Mesenteric fat pad (tissue), 1 donor: Measurements from ENCODE around the gene TANK. TPM values are rescaled to one million over a fixed set of nuclear protein-coding genes. Genes with fewer than 3 reads are reported as not detected.
A peak's percentile ranks its signal among the peaks of the same experiment; 100 is the strongest.

ENCODE experiments used
- DNase-seq: peaks from one replicate; pipeline ENCODE4 v3.0.0-alpha.2; 2020; ENCODE audit warnings: low spot score
- total RNA-seq: library from RNA; stranded (reverse); fragmentation: NEBNext Ultra II Directional; extraction: Animal tissue kit (Norgen Biotek cat#: 25700); gene quantifications from one replicate; pipeline ENCODE4 v1.2.1, GENCODE V29; 2021
- donor health status: DM: yes; HTN: yes; CAD: no.

The TANK gene
- total RNA-seq, 1 donor from 2014 or later: 77.3 TPM

DNA sequence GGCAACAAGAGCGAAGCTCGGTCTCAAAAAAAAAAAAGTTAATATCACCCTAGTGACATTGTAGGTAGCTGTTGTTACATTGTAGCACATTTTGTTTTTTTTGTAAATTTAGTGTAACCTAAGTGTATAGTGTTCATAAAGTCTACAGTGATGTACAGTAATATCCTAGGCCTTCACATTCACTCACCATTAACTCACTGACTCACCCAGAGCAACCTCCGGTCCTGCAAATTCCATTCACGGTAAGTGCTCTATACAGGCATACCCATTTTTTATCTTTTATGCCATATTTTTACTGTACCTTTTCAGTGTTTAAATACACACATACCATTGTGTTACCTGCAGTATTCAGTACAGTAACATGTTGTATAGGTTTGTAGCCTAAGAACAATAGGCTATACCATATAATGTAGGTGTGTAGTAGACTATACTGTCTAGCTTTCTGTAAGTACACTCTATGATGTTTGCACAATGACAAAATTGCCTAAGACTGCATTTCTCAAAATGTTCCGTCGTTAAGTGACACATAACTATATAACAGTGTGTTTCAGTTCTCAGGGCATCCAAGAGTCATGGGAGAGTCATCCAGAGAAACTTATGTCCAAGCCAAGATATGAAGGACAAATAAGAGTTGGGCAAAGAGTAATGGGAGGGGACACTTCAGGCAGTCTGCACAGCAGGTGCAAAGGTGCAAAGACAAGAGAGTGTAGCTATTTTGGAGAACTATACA lies 68.4 kb downstream of the TANK start:
- DNase-seq: no peak

GRCh38 chr2:161230959-161231358 lies 70.7 kb downstream of the TANK start:
- DNase-seq: no peak

DNA sequence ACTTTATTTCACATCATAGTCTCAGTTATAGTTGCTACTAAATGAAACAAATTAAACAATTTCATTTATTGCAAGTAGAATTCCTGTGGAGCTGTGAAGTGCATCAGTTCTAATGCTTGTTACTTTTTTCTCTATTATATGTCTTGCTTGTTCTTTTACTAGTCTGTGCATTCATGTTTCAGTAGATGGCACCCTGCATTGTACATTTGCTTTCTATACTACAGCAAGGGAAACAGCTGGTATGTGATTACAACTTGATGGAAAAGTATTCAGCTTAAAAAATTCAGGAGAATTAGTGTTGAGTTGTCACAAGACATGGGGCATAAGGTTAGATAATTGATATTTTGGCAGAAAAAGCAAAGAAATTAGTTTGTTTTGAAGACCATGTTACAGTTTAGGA lies 72.3 kb downstream of the TANK start:
- no peak for DNase-seq

GRCh38 chr2:161233858-161234431 lies 73.7 kb downstream of the TANK start:
- DNase-seq: no peak

- no peak for DNase-seq
These were observed 74.4 kb downstream of the TANK start for GRCh38 chr2:161234627-161235026.

DNA sequence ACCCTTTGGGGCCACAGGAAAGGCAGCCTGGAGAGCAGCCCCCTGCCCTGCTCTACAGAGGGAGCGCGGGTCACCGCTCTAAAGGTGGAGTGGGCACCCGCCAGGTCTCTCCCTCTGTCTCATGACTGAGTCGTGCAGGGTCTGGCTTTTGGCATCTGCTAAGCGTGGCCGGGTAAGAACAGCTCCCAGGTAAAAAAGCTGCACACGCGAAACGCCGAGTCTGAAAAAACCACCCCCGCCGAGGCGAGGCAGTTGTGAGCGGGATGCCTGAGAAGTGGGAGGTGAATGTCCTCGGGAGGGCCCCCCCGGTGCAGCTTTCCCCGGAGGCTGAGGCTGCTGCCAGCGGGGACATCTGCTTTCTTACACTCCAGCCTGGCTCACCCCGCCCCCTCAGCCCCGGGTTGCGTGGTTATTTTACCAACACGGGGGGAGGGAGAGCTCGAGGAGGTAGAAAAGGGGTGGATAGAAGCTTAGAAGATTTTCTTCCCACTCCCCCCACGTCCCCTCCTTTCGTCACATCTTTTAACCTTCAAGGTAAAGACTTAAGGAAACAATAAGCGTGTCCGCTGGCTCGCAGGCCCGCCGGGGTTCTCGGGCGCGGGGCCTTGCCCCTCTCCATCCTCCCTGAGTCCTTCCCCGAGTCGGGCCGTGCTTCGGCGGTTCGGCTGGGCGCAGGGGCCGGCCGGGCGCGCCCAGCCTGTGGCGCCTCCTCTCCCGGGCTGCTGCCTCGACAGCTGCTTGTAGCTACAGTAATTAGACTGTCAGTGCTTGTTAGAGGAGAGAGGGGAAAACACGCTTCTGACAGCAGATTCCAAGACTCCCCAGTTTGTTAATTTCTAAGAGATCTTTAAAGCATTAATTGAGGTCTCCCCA lies 77.4 kb downstream of the TANK start:
- peak; percentile 89 for DNase-seq

GRCh38 chr2:161238265-161238559 lies 78.0 kb downstream of the TANK start:
- no peak for DNase-seq

DNA sequence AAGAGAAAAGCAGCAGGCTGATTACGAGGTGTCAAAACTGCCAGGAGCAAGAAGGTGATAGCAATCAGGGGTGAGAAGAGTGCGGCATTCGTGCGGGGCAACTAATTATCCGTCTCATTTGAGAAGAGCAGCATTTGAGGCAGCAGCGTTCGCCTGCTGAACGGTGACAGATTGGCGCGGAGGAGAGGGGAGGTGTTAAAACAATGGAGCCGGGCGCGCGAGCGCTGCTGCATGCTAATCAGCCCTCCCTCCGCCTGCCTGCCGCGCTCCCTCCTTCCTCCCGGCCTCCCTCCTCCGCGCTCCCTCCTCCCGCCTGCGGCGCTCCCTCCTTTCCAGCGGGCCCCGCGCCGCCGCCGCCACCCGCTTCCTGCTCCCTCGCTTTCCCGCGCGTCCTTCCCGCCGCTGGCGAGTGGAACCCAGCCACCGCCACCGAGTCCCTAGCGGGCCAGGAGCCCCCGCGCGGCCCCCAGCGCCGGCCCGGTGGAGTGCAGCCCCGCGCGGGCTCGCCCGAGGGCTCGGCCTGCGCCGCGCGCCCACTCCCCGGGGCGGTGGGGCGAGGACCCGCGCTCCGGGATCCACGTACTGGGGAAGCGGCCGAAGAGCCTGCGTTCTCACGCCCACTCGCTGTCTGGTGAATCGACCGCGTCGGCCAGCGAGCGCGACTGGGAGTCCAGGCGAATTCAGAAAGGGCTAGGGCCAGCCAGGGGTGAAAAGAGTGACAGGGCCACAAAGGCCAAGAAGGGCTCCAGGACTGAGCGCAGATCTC lies 78.5 kb downstream of the TANK start:
- peak; percentile 91 for DNase-seq

GRCh38 chr2:161239326-161240109 lies 79.3 kb downstream of the TANK start:
- DNase-seq: peak; percentile 77

DNA sequence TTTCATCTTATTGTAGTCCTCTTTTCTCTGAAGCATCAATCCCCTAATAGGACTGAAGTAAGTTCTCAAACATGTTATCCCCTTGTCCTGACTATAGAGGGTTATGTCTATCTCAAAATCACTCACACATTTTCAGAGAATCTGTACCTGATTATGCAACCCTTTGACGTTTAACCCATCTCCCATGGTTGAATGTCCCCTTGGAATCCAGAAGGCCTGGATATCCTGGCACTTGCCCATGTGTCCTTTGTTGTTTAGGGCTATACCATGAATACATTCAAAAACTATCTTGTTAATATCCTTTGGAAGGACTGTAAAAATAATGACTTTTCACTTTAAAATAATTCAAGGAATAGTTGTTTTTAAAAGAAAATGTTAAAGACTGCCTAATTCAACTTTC lies 81.7 kb downstream of the TANK start:
- no peak for DNase-seq

GRCh38 chr2:161243312-161243711 lies 83.1 kb downstream of the TANK start:
- DNase-seq: no peak

GRCh38 chr2:161243905-161244304 lies 83.7 kb downstream of the TANK start:
- DNase-seq: no peak

DNA sequence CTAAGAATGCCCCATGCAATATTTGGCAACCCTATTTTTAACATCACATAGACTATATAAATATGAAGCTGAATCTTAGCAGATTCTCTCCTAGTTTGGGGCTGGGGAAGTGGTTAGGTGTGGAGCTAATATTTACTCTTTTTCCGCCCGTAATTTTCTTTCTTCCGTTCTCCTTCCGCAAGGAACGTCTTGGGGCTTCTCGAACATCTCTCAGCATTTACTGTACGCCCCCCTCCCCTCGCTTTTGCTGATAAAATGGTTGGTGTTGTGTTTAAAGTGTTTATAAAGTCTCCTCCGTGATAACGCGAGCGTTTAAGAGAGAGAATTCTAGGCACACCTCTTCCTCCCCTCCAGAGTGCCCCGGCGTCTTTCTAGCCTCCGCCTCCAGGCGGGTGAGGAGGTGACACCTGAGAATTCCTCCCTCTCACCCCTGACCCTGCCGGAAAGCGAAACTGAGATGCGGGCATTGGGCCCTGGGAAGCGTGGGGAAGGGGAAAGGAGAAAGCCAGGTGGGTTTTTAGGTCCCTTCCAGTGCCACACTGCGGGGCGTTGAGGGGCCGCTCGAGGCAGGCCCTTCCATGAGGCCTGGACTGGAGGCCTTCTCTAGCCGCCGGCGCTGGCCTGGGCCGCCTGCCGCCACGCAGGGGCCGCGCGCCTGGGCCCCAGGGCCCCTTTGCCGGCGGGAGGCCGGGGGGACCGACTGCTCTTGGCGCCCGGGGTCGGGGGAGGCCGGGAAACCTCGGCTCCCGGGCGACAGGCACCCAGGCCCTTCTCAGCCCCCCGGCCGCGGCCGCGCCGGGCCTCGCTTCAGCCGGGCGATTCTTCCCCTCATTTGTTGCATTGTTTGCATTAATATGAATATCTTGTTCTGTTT lies 84.4 kb downstream of the TANK start:
- peak; percentile 83 for DNase-seq

DNA sequence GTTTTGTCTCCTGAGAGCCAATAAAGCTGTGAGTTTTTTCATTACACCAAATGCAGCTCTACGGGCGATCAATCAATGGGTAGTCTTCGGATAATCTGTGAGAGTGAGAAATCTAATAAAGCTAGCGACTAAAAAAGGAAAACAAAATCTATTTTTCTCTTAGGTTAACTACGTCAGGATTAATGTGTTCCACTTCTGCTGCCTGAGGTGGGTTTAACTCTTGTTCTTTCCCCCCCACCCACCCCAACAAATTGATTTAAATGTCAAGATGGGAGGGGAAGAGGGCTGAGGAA lies 85.0 kb downstream of the TANK start:
- no peak for DNase-seq

- no peak for DNase-seq
These were observed 85.4 kb downstream of the TANK start for GRCh38 chr2:161245671-161246070.

DNA sequence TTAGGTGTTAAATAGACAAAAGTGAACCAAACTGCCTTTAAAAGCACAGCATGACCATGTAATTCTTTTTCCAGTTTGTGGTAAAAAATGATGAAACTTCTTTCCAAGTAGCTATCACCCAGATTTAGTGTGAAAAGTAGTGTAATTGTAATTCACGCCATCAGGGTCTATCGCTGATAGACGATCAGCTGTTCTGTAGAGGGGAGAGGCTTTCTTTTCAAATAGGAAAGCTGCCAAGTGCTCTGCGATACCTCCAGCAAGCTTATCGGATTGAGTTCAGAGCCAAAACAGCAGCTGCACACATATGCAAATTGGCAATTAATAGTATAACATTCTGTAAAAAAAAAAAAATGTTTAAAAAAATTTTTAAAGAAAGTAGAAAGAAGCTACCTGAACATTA lies 86.1 kb downstream of the TANK start:
- DNase-seq: no peak

GRCh38 chr2:161250864-161251436 lies 90.7 kb downstream of the TANK start:
- no peak for DNase-seq

DNA sequence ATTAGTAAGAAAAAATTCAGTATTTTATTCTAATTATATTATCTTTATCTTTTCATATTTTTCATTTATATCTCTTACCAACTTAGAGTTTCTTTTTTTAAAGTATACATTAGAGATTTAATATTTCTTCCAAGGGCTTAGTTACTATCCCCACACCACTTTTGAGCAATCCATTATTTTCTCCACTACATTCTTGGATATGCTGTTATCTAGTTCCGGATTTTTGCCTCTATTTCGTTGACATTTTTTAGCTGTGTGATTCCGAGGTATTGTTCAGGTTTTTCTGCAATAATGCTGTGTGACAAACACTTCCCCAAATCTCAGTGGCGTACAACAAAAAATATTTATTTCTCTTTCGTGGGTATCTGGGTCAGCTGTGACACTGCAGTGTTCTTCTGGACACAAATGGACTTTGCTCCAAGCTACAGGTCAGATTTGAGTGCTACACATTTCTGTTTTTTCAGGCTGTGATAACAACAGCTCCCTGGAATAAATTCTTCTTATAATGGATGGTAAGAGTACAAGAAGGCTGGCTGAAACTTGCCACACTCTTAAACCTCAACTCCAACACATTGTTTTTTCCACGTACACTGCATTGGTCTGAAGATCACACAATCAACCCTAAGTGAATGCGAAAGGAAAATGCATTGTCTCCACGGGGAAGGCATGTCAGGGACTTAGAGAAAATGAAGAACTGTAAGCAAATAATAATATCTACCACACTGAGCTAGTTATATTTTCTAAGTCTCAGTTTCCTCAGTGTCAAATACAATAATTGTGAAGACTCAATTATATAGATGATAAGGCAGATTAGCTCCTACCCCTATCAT lies 97.1 kb downstream of the TANK start:
- no peak for DNase-seq

DNA sequence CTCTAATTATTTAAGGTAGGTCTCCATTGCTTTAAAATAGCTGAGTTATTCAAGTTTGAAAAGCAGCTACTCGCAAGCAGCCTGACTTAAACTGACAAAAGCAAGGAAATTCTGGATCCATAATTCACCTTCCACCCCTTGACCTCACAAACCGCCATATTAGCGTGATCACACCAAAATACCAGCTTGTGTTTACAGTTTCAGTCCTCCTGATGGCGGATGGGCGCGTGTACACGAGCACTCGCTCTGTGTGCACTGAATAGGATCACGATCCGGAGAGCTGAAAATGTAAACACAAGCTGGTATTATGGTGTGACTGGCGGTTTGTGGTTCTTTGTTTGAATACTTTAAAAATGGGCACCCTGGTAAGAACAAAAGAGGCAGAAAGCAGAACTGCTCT lies 105.6 kb downstream of the TANK start:
- no peak for DNase-seq
